ENCODE measurements around the gene CACNA2D3.

- TF ChIP-seq EZH2 (IDR thresholded peaks at IDR 0.05; ENCODE audit: insufficient read depth, poor library complexity, severe bottlenecking) (no peak), EZH2phosphoT487 (IDR thresholded peaks at IDR 0.05; ENCODE audit: insufficient read depth, low read depth) (no peak)
These were observed 38.4 kb upstream of the CACNA2D3 start for GRCh38 chr3:54083921-54084320.
